ENCODE results near the gene DCUN1D5.

The DCUN1D5 gene

DNA sequence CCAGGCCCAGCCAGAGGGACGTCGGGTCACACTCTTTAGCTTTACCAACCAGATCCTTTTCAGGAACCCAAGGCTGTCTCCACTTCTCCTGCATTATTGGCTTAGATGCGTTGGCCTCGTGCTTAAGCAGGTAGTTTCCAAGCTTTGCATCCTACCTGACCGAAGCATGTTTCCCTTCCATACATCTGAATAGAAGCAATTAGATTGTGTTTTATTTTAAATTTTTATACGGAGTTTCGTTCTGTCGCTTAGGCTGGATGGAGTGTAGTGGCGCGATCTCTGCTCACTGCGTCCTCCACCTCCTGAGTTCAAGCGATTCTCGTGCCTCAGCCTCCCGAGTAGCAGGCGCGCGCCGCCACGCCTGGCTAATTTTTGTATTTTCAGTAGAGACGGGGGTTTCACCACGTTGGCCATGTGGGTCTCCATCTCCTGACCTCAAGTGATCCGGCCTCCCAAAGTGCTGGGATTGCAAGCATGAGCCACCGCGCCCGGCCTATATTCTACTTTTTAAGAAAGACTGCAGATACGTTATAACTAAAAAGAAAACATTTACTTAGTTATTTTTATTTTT, 17.9 kb upstream of the DCUN1D5 start:
- Mint-ChIP-seq H3K27me3 (ENCODE audit: low read depth) (no peaks in the 10 kb centered on the region), H3K9me3 (peaks cover 2% of the 10 kb centered on the region), H3K27ac (peak overlapping the region; percentile 80 to 97 (median 92)), H3K4me1 (peaks cover 12% of the 10 kb centered on the region), H3K36me3 (ENCODE audit: low read depth) (peaks cover 16% of the 10 kb centered on the region), H3K4me3 (peak overlapping the region; percentile 92 to 99 (median 97))
- no peak for TF ChIP-seq CTCF (IDR thresholded peaks at IDR 0.05; ENCODE audit: unreplicated experiment in 3 of 3)

DNA sequence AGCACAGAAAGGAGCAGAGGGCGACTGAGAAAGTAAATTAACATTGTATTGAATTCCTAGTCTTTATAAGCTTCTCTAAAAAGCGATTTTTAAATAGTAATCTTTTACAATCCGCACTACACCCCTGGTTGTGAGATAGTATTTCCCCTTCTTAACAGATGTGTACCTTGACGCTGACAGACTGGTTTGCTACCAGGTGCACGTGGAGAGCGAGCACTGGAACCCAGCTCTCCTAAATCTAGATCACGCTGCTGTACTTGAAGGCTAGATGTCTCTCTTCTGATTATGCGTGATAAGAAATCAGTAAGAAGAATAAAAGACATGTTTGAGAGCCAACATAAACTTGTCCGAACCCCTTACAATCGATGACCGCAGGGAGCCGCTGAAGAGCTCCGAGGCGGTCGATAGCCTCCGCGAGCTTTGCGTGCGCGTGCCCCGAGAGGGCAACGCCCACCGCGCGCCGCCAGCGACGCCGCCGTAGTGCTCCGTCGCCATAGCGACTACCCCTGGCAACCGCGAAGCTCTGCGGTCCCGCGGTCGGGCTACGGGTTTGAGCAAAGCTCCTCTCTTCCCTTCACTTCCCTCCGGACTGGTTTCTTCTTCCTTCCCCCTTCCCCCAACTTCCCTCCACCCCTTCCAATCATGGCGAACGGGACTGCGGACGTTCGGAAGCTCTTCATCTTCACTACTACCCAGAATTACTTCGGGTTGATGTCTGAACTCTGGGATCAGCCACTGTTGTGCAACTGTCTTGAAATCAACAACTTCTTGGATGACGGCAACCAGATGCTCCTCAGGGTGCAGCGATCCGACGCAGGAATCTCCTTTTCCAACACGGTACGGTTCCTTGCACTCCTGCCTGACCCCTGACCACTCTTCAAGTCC, 17.2 kb upstream of the DCUN1D5 start, which contains the start of gene DYNC2H1:
TSS of gene DYNC2H1 (plus strand) at position 494 of the 885 bp plus-strand sequence. CDS start at position 643, 149 bp downstream.
- Mint-ChIP-seq H3K9me3 (peaks cover 2% of the 10 kb centered on the region), H3K27ac (peak within 1 kb of the TSS; percentile 80 to 97 (median 92)), H3K36me3 (ENCODE audit: low read depth) (peaks cover 9% of the 10 kb centered on the region), H3K4me3 (peak within 1 kb of the TSS; percentile 92 to 99 (median 97)), H3K4me1 (peaks cover 12% of the 10 kb centered on the region), H3K27me3 (ENCODE audit: low read depth) (no peaks in the 10 kb centered on the region)
- TF ChIP-seq CTCF (IDR thresholded peaks at IDR 0.05; ENCODE audit: unreplicated experiment in 3 of 3): peak; percentile 56 to 61 (median 56)

GRCh38 chr11:103097279-103097678, 5.3 kb upstream of the DCUN1D5 start:
- peaks cover 4% of the 10 kb centered on the region for H3K4me1 Mint-ChIP-seq
- peaks cover 23% of the 10 kb centered on the region for H3K27me3 Mint-ChIP-seq (ENCODE audit: low read depth)
- H3K27ac Mint-ChIP-seq: no peak overlapping the region
- H3K4me3 Mint-ChIP-seq: no peak overlapping the region
- TF ChIP-seq CTCF (IDR thresholded peaks at IDR 0.05; ENCODE audit: unreplicated experiment in 3 of 3): no peak
- no peaks in the 10 kb centered on the region for H3K9me3 Mint-ChIP-seq
- H3K36me3 Mint-ChIP-seq (ENCODE audit: low read depth): no peaks in the 10 kb centered on the region

GRCh38 chr11:103091064-103091800, 728 bp downstream of the DCUN1D5 start:
- Mint-ChIP-seq H3K9me3 (no peaks in the 10 kb centered on the region), H3K4me3 (peak overlapping the region; percentile 97 to 98 (median 97)), H3K27me3 (ENCODE audit: low read depth) (peaks cover 21% of the 10 kb centered on the region), H3K4me1 (peaks cover 32% of the 10 kb centered on the region), H3K36me3 (ENCODE audit: low read depth) (peaks cover 11% of the 10 kb centered on the region), H3K27ac (peak overlapping the region; percentile 83 to 98 (median 94))
- TF ChIP-seq CTCF (IDR thresholded peaks at IDR 0.05; ENCODE audit: unreplicated experiment in 3 of 3): no peak

DNA sequence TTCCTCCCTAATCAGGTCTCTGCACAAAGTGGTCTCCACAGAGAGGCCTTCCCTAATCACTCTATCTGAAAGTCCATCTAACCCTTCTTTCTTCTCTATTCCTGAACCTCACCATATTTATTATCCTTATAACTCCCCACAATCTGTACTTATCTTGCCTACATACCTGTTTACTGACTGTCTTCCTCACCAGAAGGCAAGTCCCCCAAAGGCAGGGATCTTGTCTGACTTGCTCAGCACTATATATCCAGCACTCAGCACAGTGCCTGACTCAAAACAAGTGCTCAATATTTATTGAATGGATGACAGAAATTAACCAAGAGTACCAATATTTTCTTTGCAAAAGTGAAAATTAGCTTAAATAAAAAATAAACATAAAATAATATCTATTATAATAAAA, 5.5 kb downstream of the DCUN1D5 start:
- H3K4me3 Mint-ChIP-seq: no peak overlapping the region
- H3K36me3 Mint-ChIP-seq (ENCODE audit: low read depth): peaks cover 25% of the 10 kb centered on the region
- H3K9me3 Mint-ChIP-seq: no peaks in the 10 kb centered on the region
- peaks cover 25% of the 10 kb centered on the region for H3K4me1 Mint-ChIP-seq
- H3K27me3 Mint-ChIP-seq (ENCODE audit: low read depth): no peaks in the 10 kb centered on the region
- no peak for TF ChIP-seq CTCF (IDR thresholded peaks at IDR 0.05; ENCODE audit: unreplicated experiment in 3 of 3)
- no peak overlapping the region for H3K27ac Mint-ChIP-seq

Measured in nephron (organoid).